GM12864 (cell line): ENCODE measurements around the gene OMA1.
"Not testable (repeated sequence)": the region's sequence is repeated elsewhere in the genome, so short reads cannot be mapped to it uniquely, and the experiment has no call there.

ENCODE experiments used
- DNase-seq: peaks from one replicate; pipeline ENCODE4 v3.0.0-alpha.2; 2011; ENCODE audit warnings: low read depth
- H3K4me3 ChIP-seq: 2 replicates; pipeline ENCODE4 v1.5.1; 2011; ENCODE audit warnings: mild to moderate bottlenecking, low read depth, low read length, control low read depth
- TF ChIP-seq, protein P1 (sequence below): IDR thresholded peaks from 2 replicates; pipeline ENCODE4 v1.5.1; 2011; ENCODE audit warnings: low read depth, mild to moderate bottlenecking, moderate library complexity, low read length, control low read depth, inconsistent platforms; ENCODE audit errors: missing control alignments

The OMA1 gene

DNA sequence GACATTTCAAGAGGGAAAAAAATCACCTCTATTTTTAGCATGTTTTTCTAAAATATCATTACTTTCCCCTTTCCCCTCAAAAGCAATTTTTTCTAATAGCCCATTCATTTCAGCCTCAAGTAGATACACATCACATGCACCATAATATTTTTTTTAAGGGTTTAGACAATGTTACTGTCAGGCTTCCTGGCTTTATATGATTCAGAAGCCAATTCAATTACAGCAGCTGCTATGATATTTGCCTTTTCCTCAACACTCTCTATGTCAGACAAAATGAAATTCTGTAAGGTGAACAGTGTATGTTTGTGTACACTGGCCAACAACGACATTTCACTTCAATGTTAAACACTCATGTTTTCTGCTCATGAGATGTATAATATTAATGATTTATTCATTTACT is 46.5 kb downstream of the OMA1 start:
- H3K4me3 ChIP-seq, result no peak overlapping the region
- DNase-seq, result no peak
- TF ChIP-seq, protein P1, sequence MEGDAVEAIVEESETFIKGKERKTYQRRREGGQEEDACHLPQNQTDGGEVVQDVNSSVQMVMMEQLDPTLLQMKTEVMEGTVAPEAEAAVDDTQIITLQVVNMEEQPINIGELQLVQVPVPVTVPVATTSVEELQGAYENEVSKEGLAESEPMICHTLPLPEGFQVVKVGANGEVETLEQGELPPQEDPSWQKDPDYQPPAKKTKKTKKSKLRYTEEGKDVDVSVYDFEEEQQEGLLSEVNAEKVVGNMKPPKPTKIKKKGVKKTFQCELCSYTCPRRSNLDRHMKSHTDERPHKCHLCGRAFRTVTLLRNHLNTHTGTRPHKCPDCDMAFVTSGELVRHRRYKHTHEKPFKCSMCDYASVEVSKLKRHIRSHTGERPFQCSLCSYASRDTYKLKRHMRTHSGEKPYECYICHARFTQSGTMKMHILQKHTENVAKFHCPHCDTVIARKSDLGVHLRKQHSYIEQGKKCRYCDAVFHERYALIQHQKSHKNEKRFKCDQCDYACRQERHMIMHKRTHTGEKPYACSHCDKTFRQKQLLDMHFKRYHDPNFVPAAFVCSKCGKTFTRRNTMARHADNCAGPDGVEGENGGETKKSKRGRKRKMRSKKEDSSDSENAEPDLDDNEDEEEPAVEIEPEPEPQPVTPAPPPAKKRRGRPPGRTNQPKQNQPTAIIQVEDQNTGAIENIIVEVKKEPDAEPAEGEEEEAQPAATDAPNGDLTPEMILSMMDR, result no peak

GRCh38 chr1:58497499-58497898 is 49.0 kb downstream of the OMA1 start:
- TF ChIP-seq, protein P1, result no peak
- no peak overlapping the region for H3K4me3 ChIP-seq
- no peak for DNase-seq

- TF ChIP-seq, protein P1, result no peak
- no peak overlapping the region for H3K4me3 ChIP-seq
- no peak for DNase-seq
Measured at GRCh38 chr1:58496042-58496441, 50.5 kb downstream of the OMA1 start.

DNA sequence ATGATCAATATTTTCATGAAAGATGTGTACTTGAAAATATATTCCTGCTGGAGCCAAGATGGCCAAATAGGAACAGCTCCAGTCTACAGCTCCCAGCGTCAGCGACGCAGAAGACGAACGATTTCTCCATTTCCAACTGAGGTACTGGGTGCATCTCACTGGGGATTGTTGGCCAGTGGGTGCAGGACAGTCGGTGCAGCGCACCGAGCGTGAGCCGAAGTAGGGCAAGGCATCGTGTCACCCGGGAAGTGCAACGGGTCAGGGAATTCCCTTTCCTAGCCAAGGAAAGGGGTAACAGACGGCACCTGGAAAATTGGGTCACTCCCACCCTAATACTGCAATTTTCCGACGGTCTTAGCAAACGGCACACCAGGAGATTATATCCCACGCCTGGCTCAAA is 57.6 kb downstream of the OMA1 start:
- H3K4me3 ChIP-seq, DNase-seq: not testable (repeated sequence)

DNA sequence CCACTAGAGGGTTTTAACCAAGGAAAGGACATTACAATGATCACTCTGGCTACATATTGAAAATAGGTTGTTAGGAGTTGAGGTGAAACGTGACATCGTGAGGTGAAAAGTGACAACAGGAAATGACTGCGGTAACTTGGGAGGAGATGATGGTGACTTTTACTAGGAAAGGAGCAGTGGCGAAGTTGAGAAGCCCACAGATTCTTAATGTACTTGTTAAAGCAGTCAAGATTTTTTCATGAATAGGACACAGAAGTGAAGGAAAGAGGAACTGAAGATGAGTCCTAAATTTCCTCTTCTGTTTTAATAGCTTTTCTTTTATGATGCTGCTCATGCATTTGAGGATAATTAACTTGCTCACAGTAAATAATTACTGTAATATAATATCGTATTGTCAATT is 59.5 kb downstream of the OMA1 start:
- DNase-seq, result no peak
- no peak overlapping the region for H3K4me3 ChIP-seq
- TF ChIP-seq, protein P1, result no peak

DNA sequence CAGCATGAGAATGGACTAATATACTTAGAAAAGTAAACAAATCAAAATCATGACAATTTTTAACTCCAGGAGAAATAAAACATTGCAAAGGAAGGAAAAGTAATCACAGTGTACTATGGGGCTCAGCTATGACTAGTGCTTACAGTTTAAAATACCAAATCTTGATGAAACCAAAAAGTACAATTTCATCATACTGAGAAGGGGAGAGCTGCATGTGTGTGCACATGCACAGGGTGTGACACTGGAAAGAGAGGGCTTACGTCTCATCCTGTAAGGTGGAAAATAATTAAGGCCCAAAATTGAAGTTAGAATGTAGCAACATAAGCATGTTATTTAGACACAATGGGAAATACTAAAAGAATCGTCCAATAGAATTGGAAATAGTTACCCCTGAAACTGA is 64.6 kb downstream of the OMA1 start:
- no peak overlapping the region for H3K4me3 ChIP-seq
- DNase-seq, result no peak
- TF ChIP-seq, protein P1, result no peak

GRCh38 chr1:58480191-58480590 is 66.3 kb downstream of the OMA1 start:
- TF ChIP-seq, protein P1, result no peak
- H3K4me3 ChIP-seq, result no peak overlapping the region
- no peak for DNase-seq

DNA sequence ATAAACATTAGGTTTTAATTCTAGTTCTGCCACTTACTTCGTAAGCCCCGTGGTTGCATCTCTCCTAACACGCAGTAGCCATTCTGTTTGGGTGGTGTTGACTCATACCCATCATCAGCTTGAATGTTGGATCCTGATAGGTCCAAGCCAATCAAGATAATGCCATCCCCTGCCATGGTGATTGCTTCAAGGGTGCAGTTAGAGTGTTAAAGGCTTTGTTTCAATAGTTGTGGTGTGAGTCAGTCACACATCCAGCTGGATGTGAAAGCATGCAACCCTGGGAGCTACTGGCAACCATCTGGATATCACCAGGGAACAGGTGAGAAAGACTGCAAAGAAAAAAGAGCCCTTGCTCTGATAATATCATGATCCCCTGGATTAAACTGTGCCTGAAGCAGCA is 69.1 kb downstream of the OMA1 start:
- TF ChIP-seq, protein P1, result no peak
- no peak for DNase-seq
- no peak overlapping the region for H3K4me3 ChIP-seq
